GM19023 (cell line): Measurements from ENCODE around the gene KCNIP1.
"Not testable (repeated sequence)": the region's sequence is repeated elsewhere in the genome, so short reads cannot be mapped to it uniquely, and the experiment has no call there.

Source experiments
- ATAC-seq: cut with Tn5 transposase; IDR thresholded peaks from one replicate; pipeline ENCODE4 v1.9.1; 2021; ENCODE audit warnings: mild to moderate bottlenecking, moderate library complexity; ENCODE audit not compliant: unreplicated experiment

KCNIP1 gene

GRCh38 chr5:170745481-170746071, 241.8 kb downstream of the KCNIP1 start:
- no peak for ATAC-seq

DNA sequence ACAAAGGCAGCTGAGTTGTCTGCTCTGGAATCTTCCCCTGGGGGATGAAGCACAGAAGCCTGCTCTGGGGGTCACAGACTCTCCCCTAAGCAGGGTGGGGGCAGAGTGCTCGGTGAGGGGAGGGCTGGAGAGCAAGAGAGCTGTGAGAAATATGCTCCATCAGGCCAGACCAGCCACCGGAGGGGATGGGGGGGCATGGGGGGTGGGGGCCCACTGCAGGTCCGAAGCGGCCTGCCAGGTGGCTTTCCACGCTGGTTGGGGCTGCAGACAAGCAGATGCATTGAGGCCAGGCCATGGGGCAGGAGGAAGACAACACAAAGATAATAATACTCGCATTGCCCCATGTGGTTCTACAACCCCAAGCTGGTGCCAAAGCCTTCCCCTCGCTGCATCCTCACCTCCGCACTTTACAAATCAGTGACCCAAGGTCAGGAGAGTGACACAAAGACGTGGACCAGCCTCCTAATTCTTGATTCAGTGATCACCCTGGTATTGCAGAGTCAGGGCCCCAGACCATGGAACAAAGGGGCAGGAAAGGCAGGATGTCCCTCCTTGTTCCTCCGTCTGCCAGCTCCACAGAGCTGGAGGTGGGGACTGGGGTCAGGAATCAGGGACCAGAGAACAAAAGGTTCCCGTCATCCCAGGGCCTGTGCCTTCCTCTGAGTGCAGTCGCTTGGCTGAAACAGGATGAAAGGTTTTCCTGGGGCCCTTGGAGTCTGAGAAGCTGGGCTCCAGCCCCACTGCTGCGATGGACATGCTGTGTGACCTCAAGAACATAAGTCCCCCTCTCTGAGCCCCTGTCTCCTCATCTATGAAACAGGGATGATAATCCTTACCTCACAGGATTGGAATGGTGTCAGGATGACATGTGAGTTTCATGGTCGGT, 242.5 kb downstream of the KCNIP1 start:
- no peak for ATAC-seq

GRCh38 chr5:170746961-170747340, 243.1 kb downstream of the KCNIP1 start:
- ATAC-seq: no peak

GRCh38 chr5:170747357-170747756, 243.5 kb downstream of the KCNIP1 start:
- no peak for ATAC-seq

DNA sequence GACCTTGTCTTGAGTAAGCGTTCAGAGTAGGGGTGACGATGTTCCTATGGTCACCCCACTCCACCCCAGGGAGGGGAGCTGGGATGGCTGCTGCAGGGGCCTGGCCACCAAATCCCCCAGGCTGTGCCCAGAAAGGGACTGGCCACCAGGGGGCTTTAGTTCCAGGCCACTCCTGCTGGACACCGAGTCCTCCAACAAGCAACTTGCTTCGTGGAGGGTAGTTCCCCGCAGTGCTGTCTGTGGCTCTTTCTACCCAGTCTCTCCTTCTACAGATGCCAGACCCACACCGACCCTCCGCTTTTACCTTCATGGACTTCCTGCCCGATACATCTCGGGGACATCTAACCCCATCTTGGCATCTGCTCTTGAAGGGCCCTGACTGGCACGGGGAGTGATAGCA, 244.0 kb downstream of the KCNIP1 start:
- no peak for ATAC-seq

DNA sequence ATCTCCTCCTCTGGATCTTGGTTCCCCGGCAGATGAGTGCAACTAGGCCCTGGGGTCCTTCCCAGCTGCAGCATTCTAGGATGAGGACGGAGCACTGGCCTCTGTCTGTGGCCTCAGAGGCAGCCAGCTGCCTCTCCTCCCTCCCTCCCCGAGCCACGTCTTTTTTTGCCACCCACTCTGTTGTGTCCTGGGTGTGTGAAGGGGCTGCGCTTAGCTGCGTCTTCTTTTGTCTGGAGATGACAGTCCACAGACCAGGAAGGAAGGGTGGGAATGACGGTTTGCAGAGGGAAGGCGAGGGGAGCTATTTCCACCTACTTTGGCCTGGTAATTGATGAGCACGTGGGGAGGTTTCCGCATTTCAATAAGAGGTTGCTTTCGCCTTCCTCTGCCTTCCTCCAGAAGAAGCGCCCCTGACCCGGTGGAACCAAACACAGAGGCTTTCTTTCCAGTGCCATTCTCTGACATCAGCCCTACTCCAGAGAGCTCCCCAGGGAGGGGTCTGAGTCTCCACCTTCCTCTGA, 245.2 kb downstream of the KCNIP1 start:
- no peak for ATAC-seq

DNA sequence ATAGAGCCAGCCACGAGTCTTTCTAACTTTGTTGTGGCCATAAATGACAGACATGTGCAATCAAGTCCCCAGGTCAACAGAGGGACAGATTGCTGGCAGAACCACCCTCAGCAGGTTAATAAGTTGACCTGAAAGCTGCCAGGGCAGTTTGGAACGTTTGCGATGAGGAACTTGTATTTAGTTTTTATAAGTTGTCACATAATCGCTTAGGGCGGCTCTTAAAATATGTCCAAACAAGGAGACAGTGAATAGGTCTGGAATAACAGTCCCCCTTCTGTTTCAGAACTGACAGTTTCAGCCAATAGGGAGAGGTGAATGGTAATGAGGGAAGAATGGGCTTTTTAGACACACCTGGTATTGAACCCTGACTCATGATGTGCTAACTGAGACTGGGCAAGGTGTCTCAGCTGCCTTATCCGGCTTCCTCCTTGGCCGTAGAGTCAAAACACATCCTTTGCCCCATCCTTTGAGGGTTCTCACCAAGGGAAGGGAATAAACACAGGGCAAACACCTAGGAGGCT, 246.2 kb downstream of the KCNIP1 start:
- no peak for ATAC-seq

DNA sequence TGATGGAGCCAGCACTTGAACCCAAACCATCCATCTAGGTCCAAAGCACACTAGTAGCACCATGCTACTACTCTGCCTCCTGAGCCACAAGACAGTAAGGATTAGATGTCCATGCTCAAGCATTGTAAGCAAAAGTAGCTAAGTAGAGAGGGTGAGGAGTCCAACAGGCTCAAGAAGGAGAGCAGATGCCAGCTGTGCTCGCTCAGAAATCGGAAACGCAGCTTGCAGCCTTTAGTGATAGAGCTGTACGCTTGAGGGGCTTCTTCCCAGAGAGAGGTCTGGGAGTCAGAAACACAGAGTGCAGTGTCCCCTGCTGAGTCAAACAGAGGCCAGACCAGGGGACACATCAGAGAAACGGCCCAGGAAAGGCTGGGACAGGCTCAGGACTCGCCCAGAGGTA, 247.0 kb downstream of the KCNIP1 start:
- no peak for ATAC-seq

DNA sequence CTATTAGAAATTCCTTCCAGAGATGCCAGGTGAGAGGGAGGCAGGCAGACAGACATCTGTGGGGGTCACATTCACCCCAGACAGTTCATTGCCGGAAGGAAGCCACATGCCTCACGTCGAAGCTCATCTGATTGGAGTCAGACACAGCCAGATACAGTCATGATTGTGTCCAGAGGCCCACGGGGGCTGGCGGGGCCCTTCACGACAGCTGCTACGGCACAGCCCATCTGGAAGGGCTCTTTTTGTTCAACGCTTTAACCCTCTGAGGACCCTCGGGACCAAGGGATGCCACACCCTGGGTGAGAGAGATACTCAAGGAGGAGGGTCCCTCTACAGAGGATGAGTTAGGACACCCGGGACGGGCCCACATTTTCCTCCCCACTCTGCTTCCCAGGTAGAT, 247.8 kb downstream of the KCNIP1 start:
- no peak for ATAC-seq

DNA sequence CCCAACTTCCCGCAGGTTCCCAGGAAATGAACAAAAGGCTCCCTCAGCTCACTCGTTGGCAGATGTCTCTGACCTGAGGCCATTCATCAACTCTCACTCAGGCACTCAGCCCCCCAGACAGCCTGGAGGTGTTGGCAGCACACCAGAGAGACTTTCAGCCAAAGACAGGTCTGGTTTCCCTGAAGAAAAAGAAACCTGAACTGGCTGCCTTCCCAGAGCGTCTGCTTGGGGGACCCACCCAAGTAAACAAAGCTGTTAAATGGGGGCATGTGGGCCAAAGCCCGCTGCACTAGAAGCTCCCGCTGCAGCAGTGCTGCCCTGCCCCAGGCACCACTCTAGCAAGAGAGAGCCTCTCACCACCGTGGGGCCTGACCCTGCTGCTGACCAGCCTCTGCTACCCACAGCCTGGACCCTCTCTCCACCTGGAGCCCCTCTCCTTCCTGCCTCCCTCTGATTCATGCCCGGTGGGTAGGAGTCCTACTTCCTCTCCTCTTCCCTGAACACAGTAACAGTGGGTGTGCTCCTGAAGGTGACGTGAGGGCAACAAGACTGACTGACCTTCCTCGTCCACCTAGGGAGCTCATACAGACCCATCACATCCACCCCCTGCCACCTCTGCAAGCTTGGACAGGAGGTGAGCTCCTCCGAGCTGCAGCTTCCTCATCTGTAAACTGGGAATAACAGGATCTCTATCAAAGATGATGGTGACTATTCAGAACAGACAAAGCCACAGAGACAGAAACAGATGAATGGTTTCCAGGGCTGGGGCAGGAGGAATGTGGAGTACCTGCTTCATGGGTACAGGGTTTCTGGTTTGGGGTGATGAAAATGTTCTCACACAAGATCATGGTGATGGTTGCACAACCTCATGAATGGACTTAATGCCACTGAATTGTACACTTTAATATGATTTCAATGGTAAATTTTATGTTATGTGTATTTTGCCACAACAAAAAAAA, 248.7 kb downstream of the KCNIP1 start:
- no peak for ATAC-seq

DNA sequence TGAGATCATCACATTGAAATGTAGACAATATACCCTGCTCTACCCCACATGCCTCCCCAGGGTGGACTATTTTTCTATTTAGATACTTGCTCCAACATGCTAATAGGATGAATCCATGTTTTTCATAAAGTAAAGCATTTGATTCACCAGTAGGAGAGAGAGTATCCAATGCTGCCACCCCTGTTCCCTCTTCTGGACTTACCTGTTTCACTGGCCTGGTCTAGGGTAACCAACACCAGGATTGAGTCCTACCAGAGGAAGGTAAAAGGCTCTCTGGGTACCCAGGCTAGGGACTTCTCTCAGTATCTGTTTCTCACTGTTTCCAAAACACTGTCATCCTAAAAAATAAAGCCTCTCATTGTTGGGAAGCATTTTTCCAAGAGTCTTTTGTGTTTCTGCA, 249.5 kb downstream of the KCNIP1 start:
- no peak for ATAC-seq

GRCh38 chr5:170754508-170754907, 250.7 kb downstream of the KCNIP1 start:
- not testable (repeated sequence) for ATAC-seq

GRCh38 chr5:170755679-170756456, 252.0 kb downstream of the KCNIP1 start:
- no peak for ATAC-seq

DNA sequence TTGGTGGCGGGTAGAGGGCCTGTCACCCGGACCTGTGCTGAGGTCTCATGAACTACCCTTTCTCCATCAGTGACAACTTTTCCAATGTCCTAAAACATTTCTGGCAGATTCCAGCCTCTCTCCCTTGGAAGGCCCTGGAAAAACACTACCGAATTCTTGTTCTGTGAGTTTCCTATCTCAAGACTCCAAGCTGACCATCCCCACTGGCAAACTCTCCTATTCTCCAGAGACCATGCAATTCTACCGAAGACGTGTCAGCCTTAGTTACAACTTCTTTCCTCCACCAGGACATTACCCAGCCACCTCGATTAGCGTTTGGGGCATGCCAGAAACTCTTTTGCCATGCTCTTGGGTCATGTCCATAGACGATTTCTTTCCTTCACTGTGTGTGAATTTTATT, 252.9 kb downstream of the KCNIP1 start:
- ATAC-seq: no peak

GRCh38 chr5:170757182-170757601, 253.4 kb downstream of the KCNIP1 start:
- peak; percentile 79 for ATAC-seq

- ATAC-seq: no peak
These were observed 253.8 kb downstream of the KCNIP1 start for GRCh38 chr5:170757669-170758068.

DNA sequence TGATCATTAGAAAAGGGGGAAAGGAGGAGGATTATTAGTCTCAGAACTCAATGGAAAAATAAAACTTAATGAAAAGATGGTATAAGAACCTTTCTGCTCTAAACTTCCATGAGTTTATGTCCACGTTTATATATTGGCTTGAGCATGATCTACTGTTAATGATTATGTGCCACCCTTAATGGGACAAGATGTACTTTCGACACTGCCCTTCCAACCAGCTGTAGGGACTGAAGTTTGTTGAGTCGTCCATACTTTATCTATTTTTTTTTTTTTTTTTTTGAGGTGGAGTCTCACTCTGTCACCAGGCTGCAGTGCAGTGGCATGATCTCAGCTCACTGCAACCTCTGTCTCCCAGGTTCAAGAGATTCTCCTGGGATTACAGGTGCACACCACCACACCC, 254.7 kb downstream of the KCNIP1 start:
- ATAC-seq: no peak

DNA sequence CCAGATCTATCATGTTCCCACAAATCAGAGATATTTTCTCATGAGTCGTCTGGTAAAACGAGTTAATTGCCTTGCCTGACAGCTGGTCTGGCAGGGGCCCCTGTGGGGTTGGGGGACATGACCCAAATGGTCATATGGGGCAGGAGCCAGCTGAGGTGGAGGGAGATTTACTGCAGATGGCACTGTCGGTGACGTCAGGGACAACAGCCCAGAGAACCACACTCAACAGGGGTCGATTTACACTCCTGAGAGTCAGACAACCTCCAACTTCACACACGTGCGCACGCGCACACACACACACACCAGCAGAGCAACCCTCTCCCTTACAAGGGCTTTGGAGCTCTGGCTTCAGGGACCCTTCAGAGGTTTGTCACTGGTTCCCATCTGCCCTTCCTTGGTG, 256.3 kb downstream of the KCNIP1 start:
- no peak for ATAC-seq

- no peak for ATAC-seq
These were observed 257.4 kb downstream of the KCNIP1 start for GRCh38 chr5:170761048-170761707.

DNA sequence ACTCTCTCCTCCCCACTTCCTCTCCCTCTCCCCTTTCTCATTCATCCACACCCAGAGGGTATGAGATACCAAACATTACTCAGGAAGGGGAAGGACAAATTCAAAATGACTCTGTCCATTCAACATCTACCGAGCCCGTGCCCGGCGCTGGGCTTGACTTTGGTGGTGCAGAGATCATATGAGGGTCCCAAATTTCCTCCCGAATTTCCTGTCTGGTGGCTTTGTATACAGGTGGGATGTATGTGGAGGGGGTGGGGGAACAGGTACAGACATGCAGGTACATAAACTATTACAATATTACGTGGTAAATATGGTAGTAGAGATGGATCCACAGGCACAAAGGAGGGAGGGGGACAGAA, 257.9 kb downstream of the KCNIP1 start:
- no peak for ATAC-seq
